NCI-H2227 treated with DMSO at 0.1 percent for 48 hours (cell line): ENCODE results near the gene CDC42BPG.

Experiments used
- DNase-seq: peaks from one replicate; lab custom pipeline; 2025; lab: John Stamatoyannopoulos, UW

CDC42BPG gene

DNA sequence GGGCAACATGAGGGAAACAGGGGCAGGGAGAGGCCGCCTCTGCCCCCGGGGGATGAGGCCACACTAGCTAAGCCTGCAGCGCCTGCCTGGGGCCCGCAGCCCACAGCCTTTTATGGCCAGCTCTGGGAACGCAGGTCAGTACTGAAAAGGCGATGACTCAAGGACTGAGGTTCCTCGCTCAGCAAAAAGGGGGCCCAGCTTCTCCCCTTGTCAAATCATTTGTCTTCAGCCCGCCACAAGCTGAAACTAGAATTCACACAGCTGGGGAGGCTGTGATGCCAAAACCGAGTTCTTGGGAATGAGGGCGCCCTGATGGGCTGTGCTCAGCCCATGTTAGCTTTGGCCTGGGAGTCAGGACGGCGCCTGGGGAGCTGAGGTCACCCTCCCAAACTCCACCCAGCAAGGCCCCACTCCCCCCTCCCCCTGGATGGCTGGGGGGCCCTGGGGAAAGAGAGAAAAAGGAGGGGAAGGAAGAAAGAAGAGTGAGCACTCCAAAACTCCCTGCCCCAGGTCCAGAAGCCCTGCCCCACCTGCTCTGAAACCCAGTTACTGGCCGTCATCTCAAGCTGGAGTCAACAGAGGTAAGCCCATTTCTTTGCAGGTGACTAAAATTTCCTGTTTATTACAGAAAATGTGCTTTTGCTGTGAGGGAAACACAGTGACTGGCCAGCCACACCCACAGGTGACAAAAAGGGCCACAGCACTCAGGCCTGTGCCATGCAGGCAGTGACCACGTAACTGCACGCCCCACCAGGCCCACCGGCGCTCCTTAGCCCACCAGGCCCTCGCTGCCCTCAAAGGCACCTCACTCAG lies 20.2 kb upstream of the CDC42BPG start:
- DNase-seq: no peak

DNA sequence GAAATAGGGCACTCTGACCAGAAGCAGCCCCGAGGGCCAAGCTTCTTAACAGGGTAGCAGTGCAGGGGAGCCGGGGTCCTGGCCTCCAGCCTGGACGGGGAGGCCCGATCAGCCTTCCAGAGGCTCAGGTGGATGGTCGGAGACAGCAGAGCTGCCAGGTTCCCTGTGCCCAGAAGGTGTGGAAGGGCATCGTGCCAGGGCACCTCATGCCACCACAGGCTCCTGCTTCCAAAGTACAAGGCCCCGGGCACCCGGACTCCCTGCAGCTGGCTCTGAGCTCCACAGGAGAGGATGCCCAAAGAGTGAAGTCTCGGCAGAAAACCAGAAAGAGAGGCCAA lies 19.7 kb upstream of the CDC42BPG start:
- DNase-seq: no peak

- peak; percentile 25 for DNase-seq
Observed at GRCh38 chr11:64863391-64864060, 19.1 kb upstream of the CDC42BPG start.

GRCh38 chr11:64862987-64863390 lies 18.5 kb upstream of the CDC42BPG start:
- no peak for DNase-seq

DNA sequence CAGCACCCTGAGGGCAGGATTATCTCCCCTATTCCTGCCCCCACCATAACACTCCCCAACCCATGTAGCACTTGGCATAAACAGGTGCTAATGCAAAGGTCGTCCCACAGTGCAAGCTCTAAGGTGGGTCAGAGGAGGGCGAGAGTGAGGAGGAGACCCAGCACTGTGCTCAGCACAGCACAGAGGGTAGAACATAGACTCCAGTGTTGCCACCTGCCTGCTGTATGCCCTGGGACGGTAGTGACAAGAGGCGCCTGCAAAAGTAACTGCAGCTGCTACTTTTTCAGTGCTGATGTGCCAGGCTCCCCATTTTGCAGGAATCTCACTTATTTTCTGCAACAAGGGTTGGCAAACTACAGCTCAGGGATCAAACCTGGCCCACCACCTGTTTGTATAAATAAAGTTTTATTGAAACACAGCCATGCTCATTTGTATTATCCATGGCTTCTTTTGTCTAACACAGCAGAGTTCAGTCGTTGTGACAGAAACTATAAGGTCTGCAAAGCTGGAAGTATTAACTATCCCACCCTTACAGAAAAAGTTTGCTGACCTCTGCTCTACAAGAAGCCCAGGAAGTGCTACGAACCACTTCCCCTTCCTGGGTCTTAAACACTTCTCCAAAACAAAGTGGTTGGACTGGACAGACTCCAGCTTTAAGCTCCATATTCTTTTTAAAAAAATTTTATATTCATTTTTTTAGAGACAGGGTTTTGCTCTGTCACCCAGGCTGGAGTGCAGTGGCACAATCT lies 16.9 kb upstream of the CDC42BPG start:
- no peak for DNase-seq

DNA sequence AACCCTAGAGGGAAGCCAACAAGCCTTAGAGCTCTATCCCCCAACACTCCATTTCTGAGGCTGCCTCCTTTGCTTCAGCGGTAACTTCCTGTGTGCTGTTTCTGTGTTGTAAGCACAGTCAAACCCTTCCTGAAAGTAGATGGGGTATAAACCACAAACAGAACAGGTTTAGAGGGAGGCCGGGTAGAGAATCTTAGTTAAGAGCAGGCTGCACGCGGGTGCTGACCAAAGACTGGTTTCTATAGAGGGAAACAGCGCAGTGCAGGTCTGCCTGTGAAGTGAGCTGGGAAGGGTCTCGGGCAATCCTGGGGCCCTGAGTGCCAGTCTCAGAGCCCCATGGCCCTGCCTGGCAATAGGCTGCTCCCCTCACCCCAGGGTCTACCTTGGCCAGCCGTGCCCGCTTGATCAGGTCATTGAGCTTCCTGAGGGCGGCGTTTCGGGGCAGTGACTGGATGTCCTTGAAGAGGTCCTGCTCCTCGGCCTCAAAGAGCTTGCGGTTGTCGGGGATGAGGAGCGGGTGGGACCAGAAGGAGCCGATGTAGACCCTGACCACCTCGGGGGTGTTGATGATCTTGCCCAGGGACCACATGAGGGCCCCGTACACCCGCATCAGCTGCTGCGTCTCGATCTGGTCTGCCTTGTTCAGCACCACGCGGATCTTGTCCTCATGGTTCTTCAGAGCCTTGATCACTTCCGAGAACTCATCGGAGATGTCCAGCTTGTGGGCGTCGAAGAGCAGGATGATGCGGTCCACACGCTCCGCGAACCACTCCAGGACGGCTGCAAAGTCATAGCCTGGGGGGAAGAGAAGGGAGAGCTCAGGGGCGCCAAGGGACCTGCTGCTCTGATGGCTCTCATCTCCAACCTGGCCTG lies 15.3 kb upstream of the CDC42BPG start:
- DNase-seq: no peak

DNA sequence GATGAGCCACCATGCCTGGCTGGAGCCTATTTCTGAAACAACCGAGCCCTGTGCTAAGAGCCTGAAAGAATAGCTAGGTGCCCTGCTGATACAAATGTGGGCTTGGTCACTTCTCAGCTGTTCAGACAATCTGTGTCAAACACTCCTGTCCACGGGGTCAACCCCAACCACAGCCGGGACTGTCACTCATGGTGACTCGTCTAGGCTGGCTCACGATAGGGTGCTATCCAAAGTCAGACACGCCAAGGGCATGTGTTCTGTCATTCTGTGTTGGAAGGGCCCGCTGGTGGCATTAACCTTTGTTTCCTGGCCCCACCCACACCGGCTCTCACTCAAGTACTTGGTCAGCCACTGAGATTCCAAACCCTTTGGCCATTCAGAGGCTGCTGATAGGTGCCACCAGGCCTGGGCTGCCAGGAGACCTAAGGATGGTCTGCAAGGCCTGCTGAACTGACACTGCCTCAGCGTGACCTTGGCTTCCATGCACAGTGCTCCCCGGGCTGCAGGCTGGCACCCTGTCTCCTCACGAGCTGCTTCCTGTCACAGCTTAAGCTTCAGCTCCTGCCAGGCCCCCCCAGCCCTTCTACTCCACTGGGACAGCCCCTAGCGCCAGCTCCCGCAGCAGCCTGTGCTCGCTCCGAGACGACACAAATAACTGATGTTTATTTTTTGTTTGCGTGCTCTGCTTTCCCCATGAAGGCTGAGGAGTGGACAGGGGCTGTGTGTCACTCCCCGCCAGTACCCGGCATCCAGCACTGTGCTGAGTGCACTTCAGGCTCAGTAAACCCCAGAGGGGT lies 14.2 kb upstream of the CDC42BPG start:
- no peak for DNase-seq

DNA sequence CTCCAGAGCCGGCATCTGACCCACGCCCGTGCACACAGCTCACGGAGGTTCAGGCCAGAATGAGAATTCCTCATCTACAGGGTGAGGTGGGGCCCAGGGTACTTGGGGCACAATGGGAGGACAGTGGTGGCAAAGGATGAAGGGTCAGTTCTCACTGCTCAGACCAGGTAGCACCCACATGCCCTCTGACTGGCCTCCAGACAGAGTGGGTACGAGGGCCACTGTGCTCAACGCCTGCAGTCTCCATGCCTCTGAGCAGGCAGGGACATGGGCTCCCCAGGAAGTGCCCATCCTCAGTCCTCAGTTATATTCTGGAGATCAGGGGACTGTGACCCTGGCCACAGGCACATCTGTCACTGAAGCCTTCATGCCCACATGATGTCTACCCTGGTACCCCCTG lies 13.0 kb upstream of the CDC42BPG start:
- no peak for DNase-seq

DNA sequence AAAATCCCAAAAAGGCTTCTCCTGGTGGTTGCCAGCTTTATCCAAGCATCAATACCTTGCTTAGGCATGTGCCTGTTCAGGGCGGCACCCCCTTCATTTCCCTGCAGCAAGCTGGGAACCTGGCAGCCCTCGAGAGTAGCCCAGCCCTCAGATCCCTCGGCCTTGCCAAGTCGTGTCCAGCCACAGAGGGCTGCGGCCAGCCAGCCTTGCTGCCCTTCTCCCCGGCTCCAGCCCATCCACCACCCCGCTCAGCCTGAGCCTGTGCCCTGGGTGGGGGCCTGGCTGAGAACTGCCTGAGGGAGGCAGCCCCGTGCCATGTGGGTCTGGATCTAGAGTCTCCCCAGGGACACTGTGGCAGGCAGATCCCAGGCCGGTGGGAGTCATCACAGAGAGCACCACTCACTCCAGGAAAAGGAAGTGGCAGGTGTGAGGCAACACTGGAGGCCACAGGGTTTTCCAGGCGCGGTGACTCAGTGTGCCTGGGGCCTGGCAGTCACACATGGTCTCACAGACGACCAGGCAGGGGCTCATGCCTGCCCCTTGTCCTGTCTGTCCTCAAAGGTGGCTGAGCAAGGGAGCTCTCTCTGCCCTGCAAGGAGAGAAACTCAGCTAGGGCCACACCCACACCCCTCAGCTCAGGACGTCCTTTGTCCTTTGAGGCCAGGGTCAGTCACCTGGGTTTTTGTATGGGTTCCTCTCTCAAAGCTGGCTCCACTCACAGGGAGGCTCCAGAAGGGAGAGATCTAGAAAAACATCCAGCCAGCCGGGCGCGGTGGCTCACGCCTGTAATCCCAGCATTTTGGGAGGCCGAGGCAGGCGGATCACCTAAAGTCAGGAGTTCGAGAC lies 12.2 kb upstream of the CDC42BPG start:
- no peak for DNase-seq

- no peak for DNase-seq
Observed at GRCh38 chr11:64855596-64856304, 11.3 kb upstream of the CDC42BPG start.

- no peak for DNase-seq
Observed at GRCh38 chr11:64854534-64855502, 10.4 kb upstream of the CDC42BPG start.

GRCh38 chr11:64854157-64854533 lies 9.7 kb upstream of the CDC42BPG start:
- no peak for DNase-seq

DNA sequence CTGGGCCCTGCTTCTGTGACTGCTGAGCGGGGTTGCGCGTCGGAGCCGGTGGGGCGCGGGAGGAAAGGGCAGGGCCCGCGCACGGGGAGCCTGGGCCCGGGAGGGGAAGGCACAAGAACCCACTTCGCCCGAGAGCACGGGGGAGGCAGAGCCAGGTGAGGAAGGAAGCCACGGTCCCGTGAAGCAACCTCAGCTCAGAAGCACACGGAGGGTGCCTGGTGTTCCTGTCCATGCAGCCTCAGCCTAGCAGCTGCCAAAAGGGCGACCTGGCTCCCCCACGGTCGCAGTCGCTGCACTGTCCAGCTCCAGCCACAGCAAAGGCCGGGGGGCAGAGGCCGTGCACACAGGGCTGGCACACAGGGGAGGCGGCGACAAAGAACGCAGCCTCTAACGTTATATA lies 9.3 kb upstream of the CDC42BPG start:
- DNase-seq: no peak

GRCh38 chr11:64852804-64853509 lies 8.5 kb upstream of the CDC42BPG start:
- DNase-seq: no peak

GRCh38 chr11:64851831-64852351 lies 7.4 kb upstream of the CDC42BPG start:
- DNase-seq: no peak

DNA sequence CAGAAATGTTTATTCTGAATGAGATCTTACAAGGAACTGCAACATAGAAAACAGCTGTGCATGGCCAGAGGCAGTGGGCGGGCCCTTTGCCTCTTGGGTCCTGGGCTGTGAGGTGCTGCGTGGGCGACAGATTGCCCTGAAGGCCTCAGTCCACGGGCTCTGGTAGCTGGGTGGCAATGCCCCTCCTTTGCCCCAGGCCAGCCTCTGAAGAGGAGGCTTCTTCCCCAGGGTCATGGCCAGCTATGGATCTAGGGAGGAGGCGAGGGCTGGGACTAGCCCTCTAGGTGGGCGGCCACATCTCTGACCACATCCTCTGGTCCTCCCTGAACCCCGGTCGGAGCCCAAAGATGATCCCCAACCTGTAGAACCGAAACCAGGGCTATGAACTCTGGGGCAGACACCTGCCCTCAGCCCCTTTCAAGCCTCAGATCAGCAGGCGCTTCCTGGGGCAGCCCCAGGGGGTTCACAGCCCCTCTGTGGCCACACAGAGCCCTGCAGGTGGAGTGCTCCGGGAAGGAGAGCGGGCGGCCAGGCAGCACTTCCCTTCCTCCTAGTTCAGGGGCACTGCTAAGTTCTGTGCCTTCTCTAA lies 6.6 kb upstream of the CDC42BPG start:
- no peak for DNase-seq
